ENCODE measurements around the gene TIE1. TPM values are rescaled to one million over a fixed set of nuclear protein-coding genes. Genes with fewer than 3 reads are reported as not detected.

Gene TIE1
- total RNA-seq, 1 donor from 2014 or later, result 0.21 TPM

GRCh38 chr1:43348809-43349593 is 48.2 kb downstream of the TIE1 start:
- Histone ChIP-seq H2AFZ (replicated peaks) (peak overlapping the region; percentile 98), H3K27ac (peak overlapping the region; percentile 96), H3F3A (ENCODE audit: low read depth) (peaks cover 33% of the 10 kb centered on the region), H3K36me3 (no peaks in the 10 kb centered on the region), H3K4me3 (peak overlapping the region; percentile 75), H3K4me2 (peak overlapping the region; percentile 90), H3K9ac (peak overlapping the region; percentile 49), H4K20me1 (ENCODE audit: low read depth) (no peaks in the 10 kb centered on the region), H3K27me3 (peaks cover 14% of the 10 kb centered on the region), H3K4me1 (peaks cover 47% of the 10 kb centered on the region), H3K9me3 (ENCODE audit: low read depth) (no peaks in the 10 kb centered on the region), H3K79me2 (ENCODE audit: low read depth) (no peaks in the 10 kb centered on the region)
- Mint-ChIP-seq H3K4me1 (peaks cover 39% of the 10 kb centered on the region), H3K27ac (peak overlapping the region; percentile 92), H3K4me3 (peak overlapping the region; percentile 85), H3K36me3 (no peaks in the 10 kb centered on the region), H3K9me3 (no peaks in the 10 kb centered on the region), H3K27me3 (ENCODE audit: insufficient read depth, low read depth) (peaks cover 9% of the 10 kb centered on the region)
- DNase-seq (ENCODE audit: low spot score), result peak; percentile 97
- TF ChIP-seq CTCF (IDR thresholded peaks at IDR 0.05), result no peak
- TF ChIP-seq EZH2phosphoT487 (IDR thresholded peaks at IDR 0.05), result no peak
- no peak for TF ChIP-seq EZH2 (IDR thresholded peaks at IDR 0.05)

- no peaks in the 10 kb centered on the region for H4K20me1 ChIP-seq (ENCODE audit: low read depth)
- no peaks in the 10 kb centered on the region for H3K9me3 ChIP-seq (ENCODE audit: low read depth)
- Mint-ChIP-seq H3K27ac (peak overlapping the region; percentile 92), H3K4me3 (peak overlapping the region; percentile 85), H3K9me3 (no peaks in the 10 kb centered on the region), H3K27me3 (ENCODE audit: insufficient read depth, low read depth) (peaks cover 9% of the 10 kb centered on the region), H3K36me3 (no peaks in the 10 kb centered on the region), H3K4me1 (peaks cover 39% of the 10 kb centered on the region)
- H3F3A ChIP-seq (ENCODE audit: low read depth), result peaks cover 33% of the 10 kb centered on the region
- H2AFZ ChIP-seq (replicated peaks), result peak overlapping the region; percentile 98
- H3K9ac ChIP-seq, result no peak overlapping the region
- no peaks in the 10 kb centered on the region for H3K36me3 ChIP-seq
- DNase-seq (ENCODE audit: low spot score), result peak; percentile 41
- no peaks in the 10 kb centered on the region for H3K79me2 ChIP-seq (ENCODE audit: low read depth)
- TF ChIP-seq EZH2 (IDR thresholded peaks at IDR 0.05), result no peak
- no peak for TF ChIP-seq CTCF (IDR thresholded peaks at IDR 0.05)
- TF ChIP-seq EZH2phosphoT487 (IDR thresholded peaks at IDR 0.05), result no peak
- H3K4me3 ChIP-seq, result peak overlapping the region; percentile 75
- H3K4me1 ChIP-seq, result peaks cover 47% of the 10 kb centered on the region
- peak overlapping the region; percentile 90 for H3K4me2 ChIP-seq
- H3K27ac ChIP-seq, result peak overlapping the region; percentile 96
- H3K27me3 ChIP-seq, result peaks cover 14% of the 10 kb centered on the region
Observed at GRCh38 chr1:43349594-43350306, 49.0 kb downstream of the TIE1 start.

- Histone ChIP-seq H2AFZ (replicated peaks) (no peak overlapping the region), H3K36me3 (no peaks in the 10 kb centered on the region)
- H3K27ac Mint-ChIP-seq, result no peak overlapping the region
Observed at GRCh38 chr1:43350976-43351375, 50.2 kb downstream of the TIE1 start.

More at GRCh38 chr1:43350976-43351375, 50.2 kb downstream of the TIE1 start:
- Histone ChIP-seq H3F3A (ENCODE audit: low read depth) (peaks cover 33% of the 10 kb centered on the region), H3K9ac (no peak overlapping the region), H3K4me1 (peaks cover 40% of the 10 kb centered on the region), H3K9me3 (ENCODE audit: low read depth) (no peaks in the 10 kb centered on the region), H3K4me2 (no peak overlapping the region), H3K27me3 (peaks cover 14% of the 10 kb centered on the region), H4K20me1 (ENCODE audit: low read depth) (no peaks in the 10 kb centered on the region), H3K79me2 (ENCODE audit: low read depth) (no peaks in the 10 kb centered on the region), H3K4me3 (no peak overlapping the region), H3K27ac (no peak overlapping the region)
- peaks cover 36% of the 10 kb centered on the region for H3K4me1 Mint-ChIP-seq
- TF ChIP-seq EZH2 (IDR thresholded peaks at IDR 0.05), result no peak
- no peak for TF ChIP-seq EZH2phosphoT487 (IDR thresholded peaks at IDR 0.05)
- no peak for TF ChIP-seq CTCF (IDR thresholded peaks at IDR 0.05)
- DNase-seq (ENCODE audit: low spot score), result no peak
- H3K4me3 Mint-ChIP-seq, result no peak overlapping the region
- no peaks in the 10 kb centered on the region for H3K9me3 Mint-ChIP-seq
- H3K36me3 Mint-ChIP-seq, result no peaks in the 10 kb centered on the region
- peaks cover 9% of the 10 kb centered on the region for H3K27me3 Mint-ChIP-seq (ENCODE audit: insufficient read depth, low read depth)

All from neural progenitor cell (in vitro differentiated cells).